ENCODE results near the gene BMP4. TPM values are rescaled to one million over a fixed set of nuclear protein-coding genes. Genes with fewer than 3 reads are reported as not detected.
A peak's percentile ranks its signal among the peaks of the same experiment; 100 is the strongest.

BMP4 gene
- total and polyA plus RNA-seq, 2 of the 13 experiments (the other 11 are each of a cell fraction or from before 2014, with no cell fraction given): 56.4 to 169 TPM

DNA sequence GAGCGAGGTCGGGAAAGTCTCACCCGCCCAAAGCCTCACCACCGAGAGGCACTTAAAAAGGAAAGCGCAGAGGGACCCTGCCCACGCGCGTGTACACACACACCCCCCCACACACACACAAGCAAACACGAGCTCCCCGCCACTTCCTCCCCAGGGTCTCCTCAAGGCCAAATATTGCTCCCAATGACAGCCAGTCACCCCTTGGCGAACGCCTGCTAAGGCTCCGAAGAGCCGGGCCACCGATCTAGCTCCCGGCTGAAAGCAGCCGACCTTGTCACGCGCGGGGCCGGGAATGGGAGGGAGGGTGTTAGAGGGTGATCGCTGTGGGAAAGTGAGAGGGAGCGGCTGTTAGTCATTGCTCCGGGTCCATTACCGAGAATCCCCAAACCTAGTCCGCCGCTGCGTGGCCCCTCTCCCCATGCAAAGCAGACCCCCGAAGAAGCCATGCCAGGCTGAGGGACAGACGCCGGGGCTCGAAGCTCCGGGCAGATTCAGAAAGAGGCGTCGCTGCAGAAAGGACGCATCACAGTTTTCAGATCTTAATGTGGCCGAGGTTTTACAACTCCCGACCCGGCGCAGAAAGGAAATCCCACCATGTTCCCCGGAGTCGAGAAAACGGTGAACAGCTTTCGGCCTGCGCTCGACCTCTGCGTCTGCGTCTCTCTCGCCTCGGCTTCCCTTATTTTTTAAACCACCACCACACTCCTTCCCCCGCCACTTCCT is 2.6 kb downstream of the BMP4 start (continued):
- 0 out of 2 replicates have a peak, but pooled peaks have one; percentile 50 for TF ChIP-seq ZNF224 (CRISPR knock-in tag; IDR thresholded peaks at IDR 0.05)
- TF ChIP-seq ZNF232 (CRISPR knock-in tag; IDR thresholded peaks at IDR 0.05; ENCODE audit: borderline replicate concordance): peak; percentile 18; the same call in 1 of the 2 replicates
- 0 out of 2 replicates have a peak, but pooled peaks have one; percentile 17 for TF ChIP-seq EEA1 (CRISPR knock-in tag; IDR thresholded peaks at IDR 0.05; ENCODE audit: borderline replicate concordance)
- TF ChIP-seq, protein P1, sequence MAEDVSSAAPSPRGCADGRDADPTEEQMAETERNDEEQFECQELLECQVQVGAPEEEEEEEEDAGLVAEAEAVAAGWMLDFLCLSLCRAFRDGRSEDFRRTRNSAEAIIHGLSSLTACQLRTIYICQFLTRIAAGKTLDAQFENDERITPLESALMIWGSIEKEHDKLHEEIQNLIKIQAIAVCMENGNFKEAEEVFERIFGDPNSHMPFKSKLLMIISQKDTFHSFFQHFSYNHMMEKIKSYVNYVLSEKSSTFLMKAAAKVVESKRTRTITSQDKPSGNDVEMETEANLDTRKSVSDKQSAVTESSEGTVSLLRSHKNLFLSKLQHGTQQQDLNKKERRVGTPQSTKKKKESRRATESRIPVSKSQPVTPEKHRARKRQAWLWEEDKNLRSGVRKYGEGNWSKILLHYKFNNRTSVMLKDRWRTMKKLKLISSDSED (CRISPR knock-in tag; IDR thresholded peaks at IDR 0.05): peak; percentile 66; the same call in 1 of the 2 replicates
- TF ChIP-seq PCBP1 (IDR thresholded peaks at IDR 0.05; ENCODE audit: borderline replicate concordance, low read depth, low read length): peak; percentile 82; the same call in 1 of the 2 replicates
- TF ChIP-seq, protein P2, sequence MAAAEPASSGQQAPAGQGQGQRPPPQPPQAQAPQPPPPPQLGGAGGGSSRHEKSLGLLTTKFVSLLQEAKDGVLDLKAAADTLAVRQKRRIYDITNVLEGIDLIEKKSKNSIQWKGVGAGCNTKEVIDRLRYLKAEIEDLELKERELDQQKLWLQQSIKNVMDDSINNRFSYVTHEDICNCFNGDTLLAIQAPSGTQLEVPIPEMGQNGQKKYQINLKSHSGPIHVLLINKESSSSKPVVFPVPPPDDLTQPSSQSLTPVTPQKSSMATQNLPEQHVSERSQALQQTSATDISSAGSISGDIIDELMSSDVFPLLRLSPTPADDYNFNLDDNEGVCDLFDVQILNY (CRISPR knock-in tag; conservative IDR thresholded peaks at IDR 0.05): no peak
- TF ChIP-seq ZGPAT (CRISPR knock-in tag; IDR thresholded peaks at IDR 0.05): peak; percentile 25; the same call in 1 of the 2 replicates
- TF ChIP-seq SNAI1 (CRISPR knock-in tag; IDR thresholded peaks at IDR 0.05; ENCODE audit: borderline replicate concordance): peak; percentile 25; the same call in 1 of the 2 replicates
- peak; percentile 67; the same call in 1 of the 2 replicates for TF ChIP-seq ZC3H13 (CRISPR knock-in tag; IDR thresholded peaks at IDR 0.05)
- TF ChIP-seq ZNF703 (CRISPR knock-in tag; IDR thresholded peaks at IDR 0.05; ENCODE audit: borderline replicate concordance): 0 out of 2 replicates have a peak, but pooled peaks have one; percentile 48
- TF ChIP-seq BRF2 (CRISPR knock-in tag; IDR thresholded peaks at IDR 0.05): no peak
- peak; percentile 51; the same call in 1 of the 2 replicates for TF ChIP-seq POLR2AphosphoS5 (IDR thresholded peaks at IDR 0.05; ENCODE audit: low read depth, low read length)

Data from HepG2 (cell line).